ENCODE data around the gene PDSS2. TPM values are rescaled to one million over a fixed set of nuclear protein-coding genes. Genes with fewer than 3 reads are reported as not detected.

Gene PDSS2
- total and polyA plus RNA-seq, 2 of the 4 experiments (the other 2 are of a cell fraction) = 8.6 to 9.2 TPM

DNA sequence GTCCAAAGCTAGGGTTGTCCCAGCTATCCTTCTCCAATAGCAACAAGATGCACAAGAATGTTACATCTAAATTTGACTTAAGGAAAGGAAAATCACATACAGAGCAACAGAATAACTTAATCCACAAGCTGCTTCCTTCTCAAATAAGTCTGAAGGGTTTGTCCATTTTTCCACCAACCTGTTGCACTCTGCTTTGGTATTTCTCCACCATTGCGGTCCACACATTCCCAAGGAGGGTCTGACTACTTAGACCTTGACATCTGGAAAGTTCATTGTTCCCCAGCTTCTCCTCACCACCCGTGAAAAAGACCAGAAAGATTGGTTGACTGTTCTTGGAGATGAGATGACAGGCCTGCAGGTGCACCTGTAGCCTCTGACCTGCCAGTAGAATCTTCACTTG, 72.5 kb downstream of the PDSS2 start:
- Histone ChIP-seq H3K56ac (ENCODE audit: extremely low read depth, insufficient read depth, low read length) (no peak overlapping the region), H3K4me3 (ENCODE audit: insufficient read depth, low read depth, low read length) (no peak overlapping the region), H3K18ac (ENCODE audit: low read depth, low read length) (no peak overlapping the region), H3K4me2 (ENCODE audit: low read depth, low read length) (no peak overlapping the region), H4K8ac (ENCODE audit: low read depth in 2 of 2, low read length in 2 of 2) (no peak overlapping the region), H3K9me3 (ENCODE audit: control insufficient read depth, insufficient read depth, low read length) (no peaks in the 10 kb centered on the region), H3K14ac (replicated peaks; ENCODE audit: low read depth, low read length) (no peak overlapping the region), H4K5ac (ENCODE audit: low read depth, low read length) (no peak overlapping the region), H2BK5ac (ENCODE audit: low read depth, low read length, poor library complexity, severe bottlenecking) (no peak overlapping the region), H2AK5ac (ENCODE audit: low read depth, low read length) (no peak overlapping the region), H3K27ac (ENCODE audit: insufficient read depth, low read length) (no peak overlapping the region), H3K79me1 (ENCODE audit: low read depth in 1 of 2, low read length in 2 of 2) (peaks cover 0 to 7% of the 10 kb centered on the region in 2 experiments; a peak in 1 of 4 replicates), H3K23ac (ENCODE audit: low read depth, low read length) (no peak overlapping the region), H3K36me3 (ENCODE audit: control insufficient read depth, insufficient read depth, low read length) (no peaks in the 10 kb centered on the region), H4K91ac (ENCODE audit: insufficient read depth, low read depth, low read length) (no peak overlapping the region), H4K20me1 (ENCODE audit: insufficient read depth, low read length) (no peaks in the 10 kb centered on the region; the same call in 1 of the 2 replicates), H3K4me1 (ENCODE audit: control insufficient read depth, insufficient read depth, low read length) (no peaks in the 10 kb centered on the region), H3K4ac (ENCODE audit: low read depth, low read length) (no peak overlapping the region), H2AK9ac (replicated peaks; ENCODE audit: low read depth, low read length, poor library complexity) (no peak overlapping the region), H2AFZ (replicated peaks; ENCODE audit: low read length, poor library complexity) (no peak overlapping the region), H3K9me1 (ENCODE audit: insufficient read depth, low read length) (no peaks in the 10 kb centered on the region), H3K9ac (ENCODE audit: low read depth, low read length) (no peak overlapping the region), H2BK120ac (ENCODE audit: low read depth, low read length) (no peak overlapping the region), H3K27me3 (ENCODE audit: control insufficient read depth, insufficient read depth, low read length) (no peaks in the 10 kb centered on the region), H2BK20ac (ENCODE audit: low read depth, low read length) (no peak overlapping the region), H2BK15ac (ENCODE audit: low read depth, low read length) (no peak overlapping the region)
- intact Hi-C loops (cut with micrococcal nuclease) (no loop called here), dilution Hi-C loops (cut with HindIII; ENCODE audit: low sequenced_read_pairs, unreplicated experiment) (no loop called here), in situ Hi-C loops (cut with MboI; ENCODE audit: low sequenced_read_pairs) (no loop called here)
- WGBS, 2 experiments (ENCODE audit: extremely low coverage in 2 of 2, insufficient read length in 1 of 2) = no CpG with 5 or more reads among the region's 2 CpGs
- CTCF ChIA-PET = interaction anchor here (0.6 kb wide), 1 partner anchor 283 kb away, joined by 4 read pairs; no protein-coding TSS in a partner anchor
- DNase-seq = no peak
- TF ChIP-seq MXI1 (IDR thresholded peaks at IDR 0.05; ENCODE audit: borderline replicate concordance, low read depth, low read length) (no peak), SMC3 (IDR thresholded peaks at IDR 0.05; ENCODE audit: low read depth, low read length) (no peak), RAD21 (IDR thresholded peaks at IDR 0.05; ENCODE audit: low read length) (no peak), FOS (IDR thresholded peaks at IDR 0.05; ENCODE audit: low read depth, low read length) (no peak)
- POLR2A ChIA-PET (ENCODE audit: unreplicated experiment) = no interaction called here
- BruUV-seq (replicated peaks) = no TSS peak
- no peak for ATAC-seq (ENCODE audit: low read depth)

Data from IMR-90 (cell line).